Gastrocnemius medialis (tissue), 4 donors: Measurements from ENCODE around the gene C1orf198. TPM values are rescaled to one million over a fixed set of nuclear protein-coding genes. Genes with fewer than 3 reads are reported as not detected.

Experiments
- ATAC-seq, 2 donors: fragments of 150-250 bp; one replicate each; pipeline ENCODE4 v1.9.1; 2016
- DNase-seq, 2 donors: peaks; one replicate each; pipeline ENCODE4 v3.0.0-alpha.2; 2019
- H3K27ac ChIP-seq, 4 donors: fragments of 200-600 bp; sonication (generic); 1 replicate in 1 of 4; 2 replicates in 3 of 4; pipeline ENCODE4 v1.5.1; 2016 to 2018; ENCODE audit warnings: mild to moderate bottlenecking in 2 of 4, moderate library complexity in 1 of 4
- H3K27me3 ChIP-seq, 3 donors: fragments of 200-600 bp; sonication (generic) in 2 of 3; 1 replicate in 1 of 3; 2 replicates in 2 of 3; pipeline versions ENCODE4 v1.5.1 to v1.6.0; 2016 to 2019; ENCODE audit warnings: mild to moderate bottlenecking in 1 of 3, moderate library complexity in 1 of 3
- H3K36me3 ChIP-seq, 2 donors: fragments of 200-600 bp; sonication (generic) in 1 of 2; one replicate each; pipeline ENCODE4 v1.5.1; 2017 to 2018
- H3K4me1 ChIP-seq, 2 donors: fragments of 200-600 bp; sonication (generic) in 1 of 2; one replicate each; pipeline ENCODE4 v1.5.1; 2016 to 2017; ENCODE audit warnings: mild to moderate bottlenecking in 2 of 2
- H3K4me3 ChIP-seq, 4 donors: fragments of 200-600 bp; sonication (generic) in 3 of 4; 1 replicate in 1 of 4; 2 replicates in 3 of 4; pipeline ENCODE4 v1.5.1; 2016 to 2019; ENCODE audit warnings: mild to moderate bottlenecking in 2 of 4
- H3K9me3 ChIP-seq, 3 donors: fragments of 200-600 bp; sonication (generic) in 2 of 3; 1 replicate in 1 of 3; 2 replicates in 2 of 3; pipeline ENCODE4 v1.5.1; 2016 to 2019
- POLR2A ChIP-seq, 2 donors: fragments of 450-650 bp; IDR thresholded peaks; one replicate each; pipeline ENCODE4 v1.6.1; 2017; ENCODE audit warnings: antibody characterized with exemption in 2 of 2, mild to moderate bottlenecking in 2 of 2, moderate library complexity in 2 of 2
- in situ Hi-C, 4 donors: fragments of 200-750 bp; cut with MboI; loops; one replicate each; pipeline versions ENCODE4 v1.15.0 to v1.8.0; 2017; ENCODE audit warnings: low sequenced_read_pairs in 4 of 4
- intact Hi-C: fragments of 100-400 bp; cut with DNase I; formaldehyde crosslinking; loops from one replicate; pipeline ENCODE4 v1.15.1; 2023; ENCODE audit warnings: low total_unique reads
- total RNA-seq, 4 donors: library from RNA; depleted of rRNA; stranded (reverse); fragments of >200 nt; gene quantifications; one replicate each; pipeline versions ENCODE4 v1.1.0 to v1.2.3, GENCODE V29; 2016
- TF ChIP-seq, protein P1 (sequence below), 5 experiments: fragments of 450-650 bp in 3 of 5; fragments of 200-600 bp in 2 of 5; sonication (generic) in 2 of 5; IDR thresholded peaks in 4 of 5; conservative IDR thresholded peaks in 1 of 5; 1 replicate in 4 of 5; 2 replicates in 1 of 5; pipeline ENCODE4 v1.5.1; 2016 to 2019; ENCODE audit warnings: antibody characterized with exemption in 5 of 5, mild to moderate bottlenecking in 3 of 5, moderate library complexity in 3 of 5

Gene C1orf198
- total RNA-seq, 4 donors from 2014 or later: 281 to 590 (median 339) TPM

DNA sequence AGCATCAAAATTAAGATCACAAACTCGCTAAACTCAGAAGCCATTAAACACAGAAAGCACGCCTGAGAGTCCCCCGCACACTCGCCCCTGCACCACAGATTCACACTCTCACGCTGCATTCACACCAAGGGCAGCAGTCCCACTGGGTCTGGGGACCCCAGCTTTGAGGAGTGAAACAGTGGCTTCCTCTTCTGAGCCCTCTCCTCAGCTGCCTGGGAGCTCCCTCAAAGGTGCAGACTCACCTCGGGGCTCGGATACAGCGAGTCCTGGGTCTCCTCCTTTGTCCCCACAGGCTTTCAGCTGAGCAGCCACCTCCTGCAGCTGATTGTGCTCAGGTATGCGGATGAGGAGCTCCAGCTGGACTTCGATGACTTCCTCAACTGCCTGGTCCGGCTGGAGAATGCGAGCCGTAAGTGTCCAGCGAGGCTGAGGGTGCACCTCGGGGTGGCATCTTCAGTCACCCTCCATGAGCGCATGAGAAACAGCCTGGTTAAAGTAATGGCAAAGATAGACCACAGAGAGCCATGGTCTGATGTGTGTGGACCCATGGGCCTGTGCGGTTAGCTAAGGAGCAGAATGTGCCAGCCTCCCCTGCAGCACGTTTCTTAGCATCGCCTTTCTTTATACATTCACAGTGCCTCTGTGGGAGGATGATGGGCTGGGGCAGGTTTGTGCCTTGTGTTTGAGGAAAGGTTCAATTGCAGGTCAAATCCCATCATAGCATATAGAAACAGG is 73.3 kb downstream of the C1orf198 start:
- Histone ChIP-seq H3K9me3 (no peaks in the 10 kb centered on the region), H3K4me1 (no peaks in the 10 kb centered on the region), H3K27ac (no peak overlapping the region), H3K4me3 (no peak overlapping the region), H3K36me3 (no peaks in the 10 kb centered on the region), H3K27me3 (no peaks in the 10 kb centered on the region)
- no peak for ATAC-seq
- in situ Hi-C loops (loop anchor here in 3 of 4 donors (5.0 to 25.0 kb wide), 3 partner anchors 130 to 417 kb away; no protein-coding TSS in a partner anchor), intact Hi-C loops (loop anchor here (5.0 kb wide), 1 partner anchor 182 kb away; the partner anchor contains the start of genes ARV1 and TTC13)
- DNase-seq: no peak
- TF ChIP-seq, protein P1, sequence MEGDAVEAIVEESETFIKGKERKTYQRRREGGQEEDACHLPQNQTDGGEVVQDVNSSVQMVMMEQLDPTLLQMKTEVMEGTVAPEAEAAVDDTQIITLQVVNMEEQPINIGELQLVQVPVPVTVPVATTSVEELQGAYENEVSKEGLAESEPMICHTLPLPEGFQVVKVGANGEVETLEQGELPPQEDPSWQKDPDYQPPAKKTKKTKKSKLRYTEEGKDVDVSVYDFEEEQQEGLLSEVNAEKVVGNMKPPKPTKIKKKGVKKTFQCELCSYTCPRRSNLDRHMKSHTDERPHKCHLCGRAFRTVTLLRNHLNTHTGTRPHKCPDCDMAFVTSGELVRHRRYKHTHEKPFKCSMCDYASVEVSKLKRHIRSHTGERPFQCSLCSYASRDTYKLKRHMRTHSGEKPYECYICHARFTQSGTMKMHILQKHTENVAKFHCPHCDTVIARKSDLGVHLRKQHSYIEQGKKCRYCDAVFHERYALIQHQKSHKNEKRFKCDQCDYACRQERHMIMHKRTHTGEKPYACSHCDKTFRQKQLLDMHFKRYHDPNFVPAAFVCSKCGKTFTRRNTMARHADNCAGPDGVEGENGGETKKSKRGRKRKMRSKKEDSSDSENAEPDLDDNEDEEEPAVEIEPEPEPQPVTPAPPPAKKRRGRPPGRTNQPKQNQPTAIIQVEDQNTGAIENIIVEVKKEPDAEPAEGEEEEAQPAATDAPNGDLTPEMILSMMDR (IDR thresholded peaks at IDR 0.05 in 4 of 5, conservative IDR thresholded peaks at IDR 0.05 in 1 of 5): no peak

DNA sequence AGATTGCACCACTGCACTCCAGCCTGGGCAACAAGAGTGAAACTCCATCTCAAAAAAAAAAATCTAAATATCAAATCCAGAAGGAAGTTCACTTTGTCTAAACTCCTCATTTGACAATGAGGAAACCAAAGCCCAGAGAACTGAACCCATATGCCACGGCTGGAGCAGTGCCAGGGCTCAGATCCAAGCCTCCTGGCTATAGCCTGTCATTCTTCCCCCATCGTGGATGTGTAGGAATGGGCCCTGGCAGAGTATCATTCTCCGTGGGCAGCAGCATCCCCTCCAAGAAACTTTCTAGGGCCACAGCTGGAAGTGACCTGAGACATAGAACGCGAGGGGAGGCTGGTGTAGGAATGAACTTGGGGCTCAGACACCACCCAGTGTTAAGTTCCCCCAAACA is 73.9 kb downstream of the C1orf198 start:
- Histone ChIP-seq H3K36me3 (no peaks in the 10 kb centered on the region), H3K27me3 (no peaks in the 10 kb centered on the region), H3K4me3 (no peak overlapping the region), H3K9me3 (no peaks in the 10 kb centered on the region), H3K4me1 (no peaks in the 10 kb centered on the region), H3K27ac (no peak overlapping the region)
- ATAC-seq (no peak), DNase-seq (no peak)
- intact Hi-C loops (no loop called here), in situ Hi-C loops (loop anchor here in 2 of 4 donors (10.0 to 25.0 kb wide), 2 partner anchors 130 to 393 kb away; no protein-coding TSS in a partner anchor)
- TF ChIP-seq, protein P1 (IDR thresholded peaks at IDR 0.05 in 4 of 5, conservative IDR thresholded peaks at IDR 0.05 in 1 of 5): no peak
- no peak for TF ChIP-seq POLR2A (IDR thresholded peaks at IDR 0.05)

DNA sequence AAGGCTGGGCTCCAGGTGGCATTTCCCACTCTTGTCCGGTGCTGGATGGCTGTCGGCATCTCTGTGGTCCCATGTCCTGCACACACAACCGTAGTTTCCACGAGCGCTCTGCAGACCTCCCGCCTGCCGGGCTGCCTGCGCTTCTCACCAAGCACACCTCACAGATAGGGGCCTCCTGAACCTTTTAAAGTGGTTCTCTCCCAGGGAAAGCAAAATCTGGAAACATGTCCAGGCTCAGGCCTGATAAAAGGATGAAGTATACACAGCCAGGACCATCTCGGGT is 74.9 kb downstream of the C1orf198 start:
- DNase-seq (no peak), ATAC-seq (no peak)
- TF ChIP-seq, protein P1 (IDR thresholded peaks at IDR 0.05 in 4 of 5, conservative IDR thresholded peaks at IDR 0.05 in 1 of 5): no peak
- no peak for TF ChIP-seq POLR2A (IDR thresholded peaks at IDR 0.05)
- Histone ChIP-seq H3K36me3 (no peaks in the 10 kb centered on the region), H3K4me3 (no peak overlapping the region), H3K4me1 (no peaks in the 10 kb centered on the region), H3K27me3 (no peaks in the 10 kb centered on the region), H3K9me3 (no peaks in the 10 kb centered on the region), H3K27ac (no peak overlapping the region)
- in situ Hi-C loops (loop anchor here in 2 of 4 donors (10.0 to 25.0 kb wide), 2 partner anchors 131 to 394 kb away; no protein-coding TSS in a partner anchor), intact Hi-C loops (no loop called here)

DNA sequence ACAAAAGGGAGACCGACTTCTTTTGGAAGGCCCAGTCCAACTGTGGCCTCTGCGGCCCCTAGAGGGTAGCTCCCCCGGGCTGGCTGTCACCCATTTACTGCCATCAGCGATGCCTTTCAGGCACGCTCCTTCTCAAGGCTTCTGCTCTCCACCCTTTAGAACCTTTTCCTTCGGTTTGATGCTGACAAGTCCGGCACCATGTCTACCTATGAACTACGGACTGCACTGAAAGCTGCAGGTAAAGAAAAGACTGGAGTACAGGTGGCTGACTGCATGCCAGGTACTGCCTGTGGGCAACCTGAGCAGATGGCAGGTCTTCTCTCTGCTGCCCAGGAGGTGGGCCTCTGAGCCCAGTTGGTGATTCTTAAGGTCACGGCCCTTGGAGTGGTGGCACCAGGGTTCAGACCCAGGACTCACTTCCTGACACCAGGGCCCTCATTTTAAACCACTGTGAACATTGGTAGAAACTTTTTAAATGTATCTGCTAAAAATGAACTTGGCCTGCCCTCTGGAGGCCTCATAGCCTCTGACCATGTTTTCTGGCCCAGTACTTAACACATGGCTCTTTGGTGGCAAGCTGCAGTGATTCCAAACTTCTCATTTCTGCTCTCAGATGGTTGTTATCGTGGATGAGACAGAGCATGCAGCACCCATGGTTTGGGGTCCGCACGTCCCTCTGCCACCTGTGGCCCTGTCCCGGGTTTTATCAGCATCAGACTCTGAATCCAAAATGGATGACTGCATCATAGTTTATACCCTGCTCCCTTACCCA is 75.4 kb downstream of the C1orf198 start:
- intact Hi-C loops: no loop called here
- DNase-seq (no peak), ATAC-seq (no peak)
- H3K9me3 ChIP-seq: no peaks in the 10 kb centered on the region
- no peaks in the 10 kb centered on the region for H3K4me1 ChIP-seq
- no peak overlapping the region for H3K27ac ChIP-seq
- in situ Hi-C loops: loop anchor here in 2 of 4 donors (10.0 to 25.0 kb wide), 2 partner anchors 132 to 394 kb away; no protein-coding TSS in a partner anchor
- H3K27me3 ChIP-seq: no peaks in the 10 kb centered on the region
- TF ChIP-seq, protein P1 (IDR thresholded peaks at IDR 0.05 in 4 of 5, conservative IDR thresholded peaks at IDR 0.05 in 1 of 5): no peak
- no peak for TF ChIP-seq POLR2A (IDR thresholded peaks at IDR 0.05)
- H3K36me3 ChIP-seq: no peaks in the 10 kb centered on the region
- no peak overlapping the region for H3K4me3 ChIP-seq
